Epithelial cell of esophagus (primary cell): ENCODE measurements around the gene ENTR1.
"Not testable (repeated sequence)": the region's sequence is repeated elsewhere in the genome, so short reads cannot be mapped to it uniquely, and the experiment has no call there.

Source experiments
- DNase-seq: peaks from one replicate; pipeline ENCODE4 v3.0.0; 2010; ENCODE audit warnings: low read depth
- H3K4me3 ChIP-seq: 2 replicates; pipeline ENCODE4 v1.5.1; 2011; ENCODE audit warnings: mild to moderate bottlenecking, low read length, control low read depth
- CTCF ChIP-seq: IDR thresholded peaks from 2 replicates; pipeline ENCODE4 v1.5.1; 2011; ENCODE audit warnings: low read depth, mild to moderate bottlenecking, low read length, control low read depth, inconsistent platforms; ENCODE audit not compliant: insufficient read depth; ENCODE audit errors: missing control alignments

Gene ENTR1

DNA sequence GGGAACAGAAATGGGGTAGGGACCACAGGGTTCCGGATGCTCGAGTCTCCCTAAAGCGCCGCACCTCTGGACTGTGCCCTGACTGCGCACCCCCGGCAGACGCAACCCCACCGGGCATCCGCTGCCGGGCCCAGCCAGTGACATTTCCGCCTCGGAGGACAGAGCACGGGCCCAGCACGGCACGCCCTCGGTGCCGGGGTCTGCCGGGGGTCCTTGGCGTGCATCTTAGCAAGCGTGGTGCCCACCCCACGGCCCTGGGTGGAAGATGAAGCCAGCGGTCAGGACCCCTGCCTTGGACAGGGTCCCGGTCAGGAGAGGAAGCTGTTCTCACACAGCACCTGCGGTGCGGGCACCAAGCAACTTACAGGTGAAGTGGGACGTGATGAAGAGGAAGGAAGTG is 22.2 kb upstream of the ENTR1 start:
- H3K4me3 ChIP-seq: no peak overlapping the region
- TF ChIP-seq CTCF: no peak
- DNase-seq: no peak

DNA sequence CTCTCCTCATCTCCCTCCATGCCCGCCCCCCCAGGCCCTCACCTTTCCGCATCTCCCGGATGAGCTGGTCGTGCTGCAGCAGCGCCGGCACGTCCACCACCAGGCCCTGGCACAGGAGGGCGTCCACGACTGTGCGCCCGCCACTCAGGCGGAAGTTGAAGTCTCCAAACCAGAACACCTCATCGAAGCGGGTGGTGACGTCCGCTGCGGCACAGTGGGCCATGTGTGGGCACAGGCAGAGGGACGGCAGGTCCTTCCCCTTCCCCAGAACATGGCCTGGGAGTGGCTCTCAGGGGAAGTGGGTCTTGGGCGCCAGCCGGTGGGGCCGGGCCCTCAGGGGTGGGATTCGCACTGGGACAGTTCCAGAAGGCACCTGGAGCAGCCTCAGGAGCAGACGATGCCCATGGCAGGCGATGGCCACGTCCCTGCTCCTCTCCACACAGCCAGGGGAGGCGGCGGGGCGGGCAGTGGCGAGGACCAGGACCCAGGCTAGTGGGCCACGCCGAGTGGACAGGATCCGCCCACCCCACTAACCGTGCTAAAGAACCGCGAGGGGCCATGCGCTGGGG is 21.5 kb upstream of the ENTR1 start:
- TF ChIP-seq CTCF: no peak
- no peak overlapping the region for H3K4me3 ChIP-seq
- no peak for DNase-seq

GRCh38 chr9:136430588-136431234 is 20.3 kb upstream of the ENTR1 start:
- H3K4me3 ChIP-seq: no peak overlapping the region
- TF ChIP-seq CTCF: no peak
- no peak for DNase-seq

DNA sequence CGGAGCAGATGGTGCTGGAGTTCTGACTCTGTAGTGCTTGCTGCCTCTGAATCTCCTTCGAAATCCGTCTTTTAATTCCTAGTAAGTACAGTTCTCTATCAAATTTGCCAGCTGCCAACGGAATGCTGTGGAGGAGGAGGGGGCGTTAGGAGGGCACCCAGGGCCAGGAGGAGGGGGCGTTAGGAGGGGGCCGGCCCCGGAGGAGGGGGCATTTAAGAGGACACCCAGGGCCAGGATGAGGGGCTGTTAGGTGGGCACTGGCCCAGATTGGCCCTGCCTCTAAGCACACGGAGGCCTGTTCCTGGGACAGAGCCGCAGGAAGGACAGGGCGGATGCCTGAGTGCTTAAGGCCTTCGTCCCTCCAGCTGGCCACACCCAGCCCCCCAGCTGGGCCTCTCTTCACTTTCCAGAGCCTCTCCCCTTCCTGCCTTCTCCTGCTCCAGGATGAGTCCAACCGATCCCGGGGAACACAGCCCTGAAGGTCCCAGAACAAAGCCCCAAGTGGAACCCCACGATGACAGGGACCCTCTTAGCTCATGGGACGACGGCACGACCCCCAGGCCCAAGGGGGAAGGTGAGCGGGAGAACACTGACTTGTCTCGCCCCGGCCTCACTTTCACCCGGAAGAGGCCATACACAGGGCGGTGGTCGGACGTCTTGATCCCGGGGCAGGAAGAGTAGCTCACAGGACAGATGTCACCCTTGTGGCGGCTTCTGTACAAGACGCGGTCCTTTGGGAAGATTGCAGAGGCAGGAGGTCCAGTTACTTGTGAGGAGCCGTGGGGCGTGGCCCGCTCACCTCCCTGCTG is 19.5 kb upstream of the ENTR1 start:
- no peak for DNase-seq
- H3K4me3 ChIP-seq: no peak overlapping the region
- no peak for TF ChIP-seq CTCF

GRCh38 chr9:136429075-136429628 is 18.7 kb upstream of the ENTR1 start:
- no peak for DNase-seq
- H3K4me3 ChIP-seq: no peak overlapping the region
- TF ChIP-seq CTCF: no peak

DNA sequence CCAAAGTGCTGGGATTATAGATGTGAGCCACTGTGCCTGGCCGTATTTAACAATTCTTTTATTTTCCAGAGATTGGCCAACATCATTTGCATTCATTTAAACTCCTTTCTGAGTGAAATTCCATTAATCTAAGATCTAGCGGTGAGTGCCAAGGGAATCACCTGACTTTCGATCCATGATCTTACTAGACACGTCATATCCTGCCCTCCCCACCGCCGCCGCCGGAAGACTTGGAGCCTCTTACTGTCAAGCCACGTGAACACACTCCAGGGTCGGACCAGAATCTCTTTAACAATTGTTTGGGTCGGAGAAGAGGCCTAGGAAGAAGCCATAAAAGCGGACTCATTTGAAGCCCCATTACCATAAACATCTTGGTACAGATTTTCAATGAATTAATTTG is 16.4 kb upstream of the ENTR1 start:
- no peak for TF ChIP-seq CTCF
- DNase-seq: peak; percentile 28
- H3K4me3 ChIP-seq: no peak overlapping the region

- DNase-seq, H3K4me3 ChIP-seq: not testable (repeated sequence)
Measured at GRCh38 chr9:136425367-136425766, 15.0 kb upstream of the ENTR1 start.
